OCI-LY3 (cell line): ENCODE data around the gene FDXR.

Source experiments
- H2AFZ ChIP-seq: fragments of 200-600, 300-600 bp; shearing (Covaris generic); 2 replicates; pipeline ENCODE4 v1.6.0; 2014; ENCODE audit warnings: antibody characterized with exemption, low read depth, low read length
- H3K27ac ChIP-seq: fragments of 200-600, 300-600 bp; sonication (generic); 2 replicates; pipeline ENCODE4 v1.5.1; 2014; ENCODE audit warnings: mild to moderate bottlenecking, low read length, moderate library complexity, mixed read lengths
- H3K27me3 ChIP-seq: fragments of 200-600, 300-600 bp; sonication (generic); 2 replicates; pipeline ENCODE4 v1.6.1; 2014; ENCODE audit warnings: low read depth, low read length, mixed read lengths
- H3K36me3 ChIP-seq: fragments of 200-600, 300-600 bp; sonication (generic); replicated peaks from 2 replicates; pipeline ENCODE3; 2014; ENCODE audit warnings: low read depth, low read length, mixed read lengths
- H3K4me1 ChIP-seq: fragments of 300-600, 200-600 bp; sonication (generic); 2 replicates; pipeline ENCODE4 v1.6.1; 2014; ENCODE audit warnings: low read length, mixed read lengths
- H3K4me2 ChIP-seq: fragments of 200-600, 300-600 bp; sonication (generic); 2 replicates; pipeline ENCODE4 v1.6.1; 2014; ENCODE audit warnings: low read length, mixed read lengths
- H3K4me3 ChIP-seq: fragments of 300-600, 200-600 bp; sonication (generic); 2 replicates; pipeline ENCODE4 v1.5.1; 2014; ENCODE audit warnings: antibody characterized with exemption, mild to moderate bottlenecking, low read length, moderate library complexity
- H3K79me2 ChIP-seq: fragments of 300-600, 200-600 bp; shearing (Covaris generic); 2 replicates; pipeline ENCODE4 v1.6.1; 2014; ENCODE audit warnings: mild to moderate bottlenecking, low read length, mixed read lengths
- H3K9ac ChIP-seq: fragments of 300-600, 200-600 bp; shearing (Covaris generic); 2 replicates; pipeline ENCODE4 v1.6.0; 2014; ENCODE audit warnings: mild to moderate bottlenecking, low read length, moderate library complexity
- H3K9me3 ChIP-seq: fragments of 200-600, 300-600 bp; shearing (Covaris generic); 2 replicates; pipeline ENCODE4 v1.6.1; 2014; ENCODE audit warnings: low read length, mixed read lengths; ENCODE audit not compliant: insufficient read depth
- H4K20me1 ChIP-seq: fragments of 200-600, 300-600 bp; sonication (generic); 2 replicates; pipeline ENCODE4 v1.6.1; 2016; ENCODE audit warnings: low read length, mixed read lengths; ENCODE audit not compliant: insufficient read depth
- EZH2phosphoT487 ChIP-seq: fragments of 200-600 bp; shearing (Covaris generic); IDR thresholded peaks from 2 replicates; pipeline ENCODE4 v1.6.1; 2018; ENCODE audit warnings: antibody characterized with exemption, mixed run types, low read depth
- TF ChIP-seq, protein P1 (sequence below): fragments of 200-600, 300-600 bp; sonication (generic); IDR thresholded peaks from 2 replicates; pipeline ENCODE4 v1.5.1; 2014; ENCODE audit warnings: antibody characterized with exemption, low read length, low read depth

Gene FDXR

DNA sequence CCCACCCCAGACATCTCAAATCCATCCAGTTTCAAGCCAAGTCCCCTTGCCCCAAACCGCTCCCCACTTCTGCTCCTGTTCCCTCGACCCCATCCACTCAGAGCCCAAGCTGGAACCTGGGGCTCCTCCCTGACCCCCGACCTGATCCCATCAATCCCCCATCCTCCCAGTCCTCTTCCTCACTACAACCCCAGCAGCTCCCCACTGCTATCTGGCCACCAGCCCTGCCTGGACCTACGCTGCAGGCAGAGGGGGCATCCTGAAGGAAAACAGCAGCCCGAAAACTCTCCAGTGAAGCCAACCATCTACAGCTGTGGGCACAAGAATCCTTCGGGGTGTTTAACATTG lies 3.9 kb downstream of the FDXR start:
- peaks cover 5% of the 10 kb centered on the region for H3K36me3 ChIP-seq
- peaks cover 37% of the 10 kb centered on the region for H3K4me1 ChIP-seq
- no peaks in the 10 kb centered on the region for H4K20me1 ChIP-seq
- H3K4me3 ChIP-seq: no peak overlapping the region
- H3K9me3 ChIP-seq: no peaks in the 10 kb centered on the region
- no peak overlapping the region for H3K27ac ChIP-seq
- H3K79me2 ChIP-seq: no peaks in the 10 kb centered on the region
- H3K27me3 ChIP-seq: no peaks in the 10 kb centered on the region
- TF ChIP-seq EZH2phosphoT487: no peak
- TF ChIP-seq, protein P1, sequence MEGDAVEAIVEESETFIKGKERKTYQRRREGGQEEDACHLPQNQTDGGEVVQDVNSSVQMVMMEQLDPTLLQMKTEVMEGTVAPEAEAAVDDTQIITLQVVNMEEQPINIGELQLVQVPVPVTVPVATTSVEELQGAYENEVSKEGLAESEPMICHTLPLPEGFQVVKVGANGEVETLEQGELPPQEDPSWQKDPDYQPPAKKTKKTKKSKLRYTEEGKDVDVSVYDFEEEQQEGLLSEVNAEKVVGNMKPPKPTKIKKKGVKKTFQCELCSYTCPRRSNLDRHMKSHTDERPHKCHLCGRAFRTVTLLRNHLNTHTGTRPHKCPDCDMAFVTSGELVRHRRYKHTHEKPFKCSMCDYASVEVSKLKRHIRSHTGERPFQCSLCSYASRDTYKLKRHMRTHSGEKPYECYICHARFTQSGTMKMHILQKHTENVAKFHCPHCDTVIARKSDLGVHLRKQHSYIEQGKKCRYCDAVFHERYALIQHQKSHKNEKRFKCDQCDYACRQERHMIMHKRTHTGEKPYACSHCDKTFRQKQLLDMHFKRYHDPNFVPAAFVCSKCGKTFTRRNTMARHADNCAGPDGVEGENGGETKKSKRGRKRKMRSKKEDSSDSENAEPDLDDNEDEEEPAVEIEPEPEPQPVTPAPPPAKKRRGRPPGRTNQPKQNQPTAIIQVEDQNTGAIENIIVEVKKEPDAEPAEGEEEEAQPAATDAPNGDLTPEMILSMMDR: no peak
- no peak overlapping the region for H3K9ac ChIP-seq
- H3K4me2 ChIP-seq: no peak overlapping the region
- no peak overlapping the region for H2AFZ ChIP-seq

DNA sequence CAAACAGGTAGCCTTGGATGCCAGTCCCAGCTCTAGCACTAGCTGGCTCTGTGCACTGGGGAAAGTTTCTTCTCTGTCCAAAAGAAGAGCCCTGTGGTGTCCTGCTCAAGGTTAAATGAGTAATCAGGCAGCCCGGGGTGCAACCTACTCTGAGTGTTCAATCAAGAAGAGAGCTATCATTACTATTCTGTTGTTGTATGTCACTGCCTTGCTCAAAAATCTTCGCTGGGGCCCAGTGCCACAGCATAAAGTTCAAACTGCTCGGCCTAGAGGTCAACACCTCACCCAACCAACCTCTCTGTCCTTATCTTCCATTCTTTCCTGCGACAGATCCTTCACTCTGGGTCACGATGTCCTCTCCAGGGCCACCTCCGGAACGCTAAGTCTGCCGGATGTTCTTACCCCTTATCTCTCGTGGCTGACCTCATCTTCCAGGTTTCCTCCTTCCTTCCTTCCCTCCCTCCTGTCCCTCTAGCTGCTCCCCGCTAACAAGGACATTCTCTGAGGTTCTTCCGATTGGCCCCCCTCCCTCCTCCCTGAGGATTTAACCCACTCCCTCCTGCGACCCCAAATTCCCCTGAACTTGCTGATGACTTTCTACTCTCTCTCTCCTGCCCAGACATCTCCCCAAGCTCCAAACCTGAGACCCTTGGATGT lies 4.4 kb downstream of the FDXR start:
- H3K4me2 ChIP-seq: no peak overlapping the region

DNA sequence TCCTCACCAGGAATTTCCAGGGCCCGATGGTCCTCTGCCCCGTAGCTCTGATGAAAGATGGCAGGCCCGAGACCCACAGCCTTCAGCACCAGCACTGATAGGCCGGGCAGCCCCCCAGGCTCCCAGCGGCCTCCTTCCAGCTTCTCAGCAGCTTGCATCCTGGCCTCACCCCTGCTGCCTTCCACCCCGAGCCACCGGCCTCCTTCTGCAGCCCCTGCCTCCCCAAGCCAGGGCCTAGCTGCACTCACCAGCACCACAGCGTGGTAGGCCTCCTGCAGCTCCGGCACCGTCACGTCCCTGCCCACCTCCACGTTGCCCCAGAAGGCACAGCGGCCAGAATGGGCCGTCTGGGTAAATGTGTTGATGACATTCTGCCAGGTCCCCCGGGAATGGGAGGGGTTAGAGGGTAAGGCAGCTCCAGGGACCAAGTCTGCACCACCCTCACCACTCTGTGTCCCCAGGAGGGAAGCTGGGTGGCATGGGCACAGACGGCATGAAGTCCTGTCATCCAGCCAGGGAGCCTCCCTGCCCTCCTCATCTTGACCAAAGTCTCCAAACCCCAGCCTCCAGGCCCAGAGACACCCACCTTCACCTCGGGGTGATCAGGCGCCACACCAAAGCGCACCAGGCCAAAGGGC lies 6.5 kb downstream of the FDXR start:
- no peak for TF ChIP-seq EZH2phosphoT487
- TF ChIP-seq, protein P1: no peak; the same call in 1 of the 2 replicates
- H3K9ac ChIP-seq: peak overlapping the region; percentile 59; the same call in 1 of the 2 replicates

More for the DNA sequence above, 4.4 kb downstream of the FDXR start:
- H4K20me1 ChIP-seq: no peaks in the 10 kb centered on the region
- H3K4me3 ChIP-seq: no peak overlapping the region
- H3K27me3 ChIP-seq: no peaks in the 10 kb centered on the region
- H3K9me3 ChIP-seq: no peaks in the 10 kb centered on the region
- no peak overlapping the region for H3K9ac ChIP-seq
- H3K4me1 ChIP-seq: peaks cover 36% of the 10 kb centered on the region
- peaks cover 10% of the 10 kb centered on the region for H3K36me3 ChIP-seq
- TF ChIP-seq EZH2phosphoT487: no peak
- TF ChIP-seq, protein P1: no peak
- H3K27ac ChIP-seq: no peak overlapping the region
- no peaks in the 10 kb centered on the region for H3K79me2 ChIP-seq
- H2AFZ ChIP-seq: no peak overlapping the region

DNA sequence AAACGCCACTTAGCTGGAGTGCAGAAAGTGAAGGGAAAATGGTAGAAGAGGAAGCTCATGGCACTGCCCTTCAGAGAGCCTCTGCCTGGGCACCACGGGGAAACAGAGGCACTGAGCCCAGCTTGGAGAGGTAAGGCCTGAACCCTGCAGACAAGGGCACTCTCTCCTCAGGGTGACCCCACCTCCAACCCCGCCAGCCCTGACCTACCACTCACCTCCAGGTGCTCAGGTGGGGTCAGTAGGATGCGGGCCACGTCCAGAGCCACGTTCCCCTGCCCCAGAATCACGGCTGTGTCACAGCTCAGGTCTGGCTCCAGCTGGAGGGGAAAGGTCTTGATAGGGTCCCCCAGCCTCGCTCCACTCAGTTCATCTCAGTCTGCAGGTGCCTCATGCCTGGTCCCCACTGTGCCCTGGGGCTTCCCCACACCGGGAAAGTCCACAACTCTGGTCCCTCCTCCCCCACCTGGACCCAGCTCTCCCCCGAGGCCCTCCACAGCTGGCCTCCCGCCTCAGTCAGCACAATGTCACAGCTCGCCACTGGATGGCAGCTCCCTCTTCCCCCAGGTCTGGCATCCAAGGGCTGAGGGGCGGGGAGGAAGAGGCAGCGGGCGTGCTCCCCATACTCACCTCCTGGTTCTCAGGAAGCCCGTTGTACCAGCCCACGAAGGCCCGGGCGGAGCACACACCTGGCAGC lies 7.1 kb downstream of the FDXR start:
- H4K20me1 ChIP-seq: no peaks in the 10 kb centered on the region
- H3K9ac ChIP-seq: peak overlapping the region; percentile 59
- TF ChIP-seq EZH2phosphoT487: no peak
- TF ChIP-seq, protein P1: peak; percentile 53
- H3K9me3 ChIP-seq: no peaks in the 10 kb centered on the region
- H3K4me1 ChIP-seq: peaks cover 25% of the 10 kb centered on the region
- peaks cover under 1% of the 10 kb centered on the region; the same call in 1 of the 2 replicates for H3K27me3 ChIP-seq
- peaks cover 13% of the 10 kb centered on the region for H3K36me3 ChIP-seq
- no peaks in the 10 kb centered on the region for H3K79me2 ChIP-seq
- 0 out of 2 replicates have a peak overlapping the region, but pooled peaks have one; percentile 31 for H2AFZ ChIP-seq
- peak overlapping the region; percentile 74 for H3K4me2 ChIP-seq
- peak overlapping the region; percentile 62 for H3K4me3 ChIP-seq
- peak overlapping the region; percentile 81 for H3K27ac ChIP-seq

More for the DNA sequence above, 6.5 kb downstream of the FDXR start:
- Histone ChIP-seq H3K4me3 (peak overlapping the region; percentile 62), H3K36me3 (peaks cover 13% of the 10 kb centered on the region), H3K4me2 (peak overlapping the region; percentile 74), H3K9me3 (no peaks in the 10 kb centered on the region), H3K27me3 (no peaks in the 10 kb centered on the region), H3K27ac (peak overlapping the region; percentile 81), H4K20me1 (no peaks in the 10 kb centered on the region), H2AFZ (0 out of 2 replicates have a peak overlapping the region, but pooled peaks have one; percentile 31), H3K79me2 (no peaks in the 10 kb centered on the region), H3K4me1 (peaks cover 27% of the 10 kb centered on the region)
